ENCODE results near the gene TSHZ1.
A peak's percentile ranks its signal among the peaks of the same experiment; 100 is the strongest.

The TSHZ1 gene, protein sequence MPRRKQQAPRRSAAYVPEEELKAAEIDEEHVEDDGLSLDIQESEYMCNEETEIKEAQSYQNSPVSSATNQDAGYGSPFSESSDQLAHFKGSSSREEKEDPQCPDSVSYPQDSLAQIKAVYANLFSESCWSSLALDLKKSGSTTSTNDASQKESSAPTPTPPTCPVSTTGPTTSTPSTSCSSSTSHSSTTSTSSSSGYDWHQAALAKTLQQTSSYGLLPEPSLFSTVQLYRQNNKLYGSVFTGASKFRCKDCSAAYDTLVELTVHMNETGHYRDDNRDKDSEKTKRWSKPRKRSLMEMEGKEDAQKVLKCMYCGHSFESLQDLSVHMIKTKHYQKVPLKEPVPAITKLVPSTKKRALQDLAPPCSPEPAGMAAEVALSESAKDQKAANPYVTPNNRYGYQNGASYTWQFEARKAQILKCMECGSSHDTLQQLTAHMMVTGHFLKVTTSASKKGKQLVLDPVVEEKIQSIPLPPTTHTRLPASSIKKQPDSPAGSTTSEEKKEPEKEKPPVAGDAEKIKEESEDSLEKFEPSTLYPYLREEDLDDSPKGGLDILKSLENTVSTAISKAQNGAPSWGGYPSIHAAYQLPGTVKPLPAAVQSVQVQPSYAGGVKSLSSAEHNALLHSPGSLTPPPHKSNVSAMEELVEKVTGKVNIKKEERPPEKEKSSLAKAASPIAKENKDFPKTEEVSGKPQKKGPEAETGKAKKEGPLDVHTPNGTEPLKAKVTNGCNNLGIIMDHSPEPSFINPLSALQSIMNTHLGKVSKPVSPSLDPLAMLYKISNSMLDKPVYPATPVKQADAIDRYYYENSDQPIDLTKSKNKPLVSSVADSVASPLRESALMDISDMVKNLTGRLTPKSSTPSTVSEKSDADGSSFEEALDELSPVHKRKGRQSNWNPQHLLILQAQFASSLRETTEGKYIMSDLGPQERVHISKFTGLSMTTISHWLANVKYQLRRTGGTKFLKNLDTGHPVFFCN (N-terminal part only)

GRCh38 chr18:75210274-75211001 lies at the start of gene TSHZ1:
Gene TSHZ1 (plus strand): TSS chr18:75210797. CDS start chr18:75211877, 1,080 bp downstream.
- peaks cover 67% of the 10 kb centered on the region for H3K4me1 Mint-ChIP-seq (ENCODE audit: low read depth)
- peaks cover 7% of the 10 kb centered on the region for H3K27me3 Mint-ChIP-seq
- peak within 1 kb of the TSS; percentile 96 for H3K4me3 Mint-ChIP-seq
- no peaks in the 10 kb centered on the region for H3K9me3 Mint-ChIP-seq
- peak within 1 kb of the TSS; percentile 96 for H3K27ac Mint-ChIP-seq
- peak; percentile 53 for DNase-seq
- peaks cover 23% of the 10 kb centered on the region for H3K36me3 Mint-ChIP-seq (ENCODE audit: low read depth)

DNA sequence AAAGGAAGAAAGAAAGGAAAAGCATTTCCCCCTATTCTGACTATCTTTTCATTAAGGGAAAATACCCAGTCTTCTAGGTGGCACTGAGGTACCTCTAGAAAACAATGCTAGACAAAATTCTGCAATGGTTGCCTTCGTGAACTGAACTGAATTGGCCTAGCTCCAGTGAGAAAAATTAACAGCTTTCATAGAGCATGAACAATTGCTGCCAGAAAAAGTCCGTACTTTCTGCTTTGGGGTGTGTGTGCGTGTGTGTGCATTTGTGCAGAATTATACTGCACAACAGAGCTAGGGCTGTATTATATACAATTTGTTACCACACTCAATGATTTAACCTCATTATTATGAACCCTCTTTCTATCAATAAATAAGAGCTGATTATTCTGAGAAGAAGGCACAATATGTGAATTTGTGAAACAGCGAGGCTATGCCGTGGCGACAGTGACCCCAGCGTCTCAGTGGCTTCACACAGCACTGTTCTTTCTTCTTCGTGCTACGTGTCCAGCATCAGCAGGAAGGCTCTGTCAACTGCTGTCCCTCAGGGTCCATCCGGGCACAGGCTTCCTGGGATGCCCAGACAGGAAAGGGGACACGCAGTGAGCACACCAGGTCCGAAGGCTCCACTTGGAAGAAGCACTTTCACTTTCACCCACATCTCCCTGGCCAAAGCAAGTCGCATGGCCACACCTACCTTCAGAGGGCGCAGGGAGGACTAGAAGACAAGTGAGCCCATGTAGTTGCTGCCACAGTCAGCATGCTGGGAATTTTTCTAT lies 49.2 kb upstream of the TSHZ1 start:
- peak; percentile 39 for DNase-seq
- Mint-ChIP-seq H3K27ac (peak overlapping the region; percentile 22), H3K4me1 (ENCODE audit: low read depth) (peaks cover 12% of the 10 kb centered on the region), H3K27me3 (no peaks in the 10 kb centered on the region), H3K4me3 (peak overlapping the region; percentile 78), H3K9me3 (no peaks in the 10 kb centered on the region), H3K36me3 (ENCODE audit: low read depth) (no peaks in the 10 kb centered on the region)

DNA sequence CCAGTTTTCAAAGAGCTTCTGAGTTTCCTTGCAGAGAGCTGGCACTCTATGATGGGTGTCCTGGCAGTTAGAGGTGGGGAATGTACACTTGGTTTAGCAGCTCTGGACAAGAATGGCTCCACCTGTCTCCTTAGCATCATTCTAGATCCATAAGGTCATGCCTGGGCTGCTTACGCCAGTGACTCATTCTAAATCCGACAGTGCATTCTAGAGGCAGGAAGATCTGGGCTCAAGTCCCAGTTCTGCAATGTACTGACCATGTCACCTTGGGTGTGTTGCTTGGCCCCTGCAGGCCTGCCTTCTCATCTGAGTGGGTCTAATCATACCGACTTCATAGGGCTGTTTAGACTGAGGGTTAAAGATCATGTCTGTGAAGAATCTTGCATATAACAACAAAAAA lies 48.1 kb upstream of the TSHZ1 start:
- H3K27ac Mint-ChIP-seq: no peak overlapping the region
- DNase-seq: no peak
- no peaks in the 10 kb centered on the region for H3K36me3 Mint-ChIP-seq (ENCODE audit: low read depth)
- H3K4me1 Mint-ChIP-seq (ENCODE audit: low read depth): peaks cover 12% of the 10 kb centered on the region
- H3K4me3 Mint-ChIP-seq: no peak overlapping the region
- H3K9me3 Mint-ChIP-seq: no peaks in the 10 kb centered on the region
- no peaks in the 10 kb centered on the region for H3K27me3 Mint-ChIP-seq

GRCh38 chr18:75162978-75163377 lies 47.6 kb upstream of the TSHZ1 start:
- Mint-ChIP-seq H3K4me1 (ENCODE audit: low read depth) (peaks cover 12% of the 10 kb centered on the region), H3K4me3 (no peak overlapping the region), H3K27me3 (no peaks in the 10 kb centered on the region)

GRCh38 chr18:75163736-75164135 lies 46.9 kb upstream of the TSHZ1 start:
- Mint-ChIP-seq H3K9me3 (no peaks in the 10 kb centered on the region), H3K36me3 (ENCODE audit: low read depth) (no peaks in the 10 kb centered on the region), H3K27me3 (peaks cover 3% of the 10 kb centered on the region), H3K27ac (no peak overlapping the region), H3K4me3 (no peak overlapping the region), H3K4me1 (ENCODE audit: low read depth) (peaks cover 12% of the 10 kb centered on the region)
- DNase-seq: no peak

More at GRCh38 chr18:75162978-75163377, 47.6 kb upstream of the TSHZ1 start:
- Mint-ChIP-seq H3K36me3 (ENCODE audit: low read depth) (no peaks in the 10 kb centered on the region), H3K9me3 (no peaks in the 10 kb centered on the region), H3K27ac (no peak overlapping the region)
- DNase-seq: no peak

DNA sequence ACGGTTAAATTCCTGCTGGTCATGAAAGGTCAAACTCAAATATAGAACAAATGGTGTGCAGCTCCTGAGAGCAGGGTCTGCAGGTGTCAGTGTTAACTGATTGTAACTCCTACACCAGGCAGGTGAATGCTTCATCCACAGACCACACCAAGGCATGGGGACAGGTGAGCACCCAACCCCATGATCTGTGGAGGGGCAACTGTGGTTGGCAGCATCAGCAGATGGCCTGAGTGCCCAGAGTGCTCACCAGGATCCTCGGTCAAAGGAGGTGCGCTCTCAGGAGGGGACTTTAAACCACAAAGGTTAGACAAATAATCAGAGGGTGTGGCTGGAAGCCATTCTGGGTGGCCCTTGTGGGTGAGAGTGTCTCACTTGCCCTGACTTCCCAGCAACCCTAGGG lies 46.1 kb upstream of the TSHZ1 start:
- Mint-ChIP-seq H3K36me3 (ENCODE audit: low read depth) (no peaks in the 10 kb centered on the region), H3K27ac (no peak overlapping the region), H3K4me1 (ENCODE audit: low read depth) (peaks cover 12% of the 10 kb centered on the region), H3K9me3 (no peaks in the 10 kb centered on the region), H3K27me3 (peaks cover 3% of the 10 kb centered on the region), H3K4me3 (no peak overlapping the region)
- DNase-seq: no peak

DNA sequence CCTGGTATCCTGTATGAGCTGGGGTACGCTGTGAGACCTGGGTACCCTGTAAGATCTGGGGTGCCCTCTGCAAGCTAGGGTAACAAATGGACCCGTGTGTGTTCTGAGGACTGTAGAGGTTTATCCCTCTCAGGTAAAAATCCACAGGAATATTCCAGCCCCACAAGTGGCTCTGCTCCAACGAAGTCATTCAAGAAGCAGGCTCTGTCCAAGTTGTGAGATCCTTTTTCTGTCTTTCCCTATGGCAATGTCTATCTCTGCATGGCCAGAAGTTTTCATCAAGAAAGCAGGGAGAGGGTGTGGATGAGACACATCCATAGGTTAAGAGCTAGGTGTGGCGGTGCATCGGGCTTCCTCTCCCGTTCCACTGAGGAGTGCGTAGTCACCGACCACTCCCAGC lies 44.7 kb upstream of the TSHZ1 start:
- Mint-ChIP-seq H3K27me3 (peaks cover 3% of the 10 kb centered on the region), H3K9me3 (no peaks in the 10 kb centered on the region), H3K4me1 (ENCODE audit: low read depth) (peaks cover 12% of the 10 kb centered on the region), H3K27ac (no peak overlapping the region), H3K36me3 (ENCODE audit: low read depth) (no peaks in the 10 kb centered on the region), H3K4me3 (no peak overlapping the region)
- no peak for DNase-seq

DNA sequence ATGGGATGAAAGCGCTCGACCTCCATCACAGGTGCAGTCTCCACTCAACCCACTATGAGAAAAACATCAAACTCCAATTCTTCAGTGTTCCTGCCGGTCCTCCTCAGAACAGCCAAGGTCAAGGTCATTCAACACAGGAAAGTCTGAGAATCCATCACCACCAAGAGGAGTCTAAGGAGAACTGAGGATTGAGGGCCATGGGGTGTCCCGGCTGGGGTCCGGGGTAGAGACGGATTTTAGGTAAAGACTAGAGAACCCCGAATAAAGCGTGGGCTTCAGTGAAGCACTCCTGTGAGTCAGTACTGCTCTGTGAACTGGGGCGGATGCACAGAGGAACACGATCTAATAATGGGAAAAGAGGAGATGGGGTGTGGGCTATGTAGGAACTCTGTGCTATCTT lies 43.5 kb upstream of the TSHZ1 start:
- Mint-ChIP-seq H3K27me3 (peaks cover 3% of the 10 kb centered on the region), H3K9me3 (no peaks in the 10 kb centered on the region), H3K4me1 (ENCODE audit: low read depth) (no peaks in the 10 kb centered on the region), H3K27ac (no peak overlapping the region), H3K36me3 (ENCODE audit: low read depth) (no peaks in the 10 kb centered on the region), H3K4me3 (no peak overlapping the region)
- no peak for DNase-seq

- Mint-ChIP-seq H3K4me3 (no peak overlapping the region), H3K4me1 (ENCODE audit: low read depth) (no peaks in the 10 kb centered on the region), H3K36me3 (ENCODE audit: low read depth) (no peaks in the 10 kb centered on the region), H3K9me3 (no peaks in the 10 kb centered on the region), H3K27ac (no peak overlapping the region), H3K27me3 (peaks cover 3% of the 10 kb centered on the region)
- DNase-seq: no peak
These were observed 42.6 kb upstream of the TSHZ1 start for GRCh38 chr18:75167759-75168618.

GRCh38 chr18:75168619-75169018 lies 42.0 kb upstream of the TSHZ1 start:
- H3K9me3 Mint-ChIP-seq: no peaks in the 10 kb centered on the region
- no peaks in the 10 kb centered on the region for H3K36me3 Mint-ChIP-seq (ENCODE audit: low read depth)
- H3K4me1 Mint-ChIP-seq (ENCODE audit: low read depth): peaks cover 5% of the 10 kb centered on the region
- H3K4me3 Mint-ChIP-seq: no peak overlapping the region
- no peak for DNase-seq
- H3K27me3 Mint-ChIP-seq: peaks cover 3% of the 10 kb centered on the region
- H3K27ac Mint-ChIP-seq: no peak overlapping the region

DNA sequence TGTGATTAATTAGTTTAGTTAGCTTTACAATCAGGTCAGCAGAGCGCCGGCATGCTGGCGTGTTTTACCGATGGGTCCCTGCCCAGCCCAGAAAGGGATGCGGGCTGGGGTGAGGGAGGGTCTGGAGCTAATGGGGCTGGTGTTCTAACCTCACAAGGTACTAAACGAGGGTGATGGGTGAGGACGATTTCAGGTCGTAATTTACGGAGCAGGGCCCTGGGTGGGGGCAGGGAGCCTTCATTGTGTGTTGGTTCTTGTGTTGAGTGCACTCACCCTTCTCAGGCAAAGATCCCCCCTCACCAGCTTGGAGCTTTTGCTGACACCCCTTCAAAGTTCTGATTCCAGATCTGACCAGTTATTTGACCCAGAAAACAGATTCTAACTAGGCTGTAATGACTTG lies 41.2 kb upstream of the TSHZ1 start:
- no peak for DNase-seq
- Mint-ChIP-seq H3K4me3 (no peak overlapping the region), H3K9me3 (no peaks in the 10 kb centered on the region)

GRCh38 chr18:75170022-75170789 lies 40.4 kb upstream of the TSHZ1 start:
- DNase-seq: no peak
- no peak overlapping the region for H3K27ac Mint-ChIP-seq

More for the DNA sequence above, 41.2 kb upstream of the TSHZ1 start:
- Mint-ChIP-seq H3K36me3 (ENCODE audit: low read depth) (no peaks in the 10 kb centered on the region), H3K27me3 (peaks cover 3% of the 10 kb centered on the region), H3K27ac (no peak overlapping the region), H3K4me1 (ENCODE audit: low read depth) (peaks cover 5% of the 10 kb centered on the region)

More at GRCh38 chr18:75170022-75170789, 40.4 kb upstream of the TSHZ1 start:
- H3K36me3 Mint-ChIP-seq (ENCODE audit: low read depth): no peaks in the 10 kb centered on the region
- no peak overlapping the region for H3K4me3 Mint-ChIP-seq
- peaks cover 5% of the 10 kb centered on the region for H3K4me1 Mint-ChIP-seq (ENCODE audit: low read depth)
- H3K9me3 Mint-ChIP-seq: no peaks in the 10 kb centered on the region
- peaks cover 3% of the 10 kb centered on the region for H3K27me3 Mint-ChIP-seq

Data from activated T-cell treated with anti-CD3 and anti-CD28 coated beads, Interleukin-2, amount 50 U/mL, for 24 hours (primary cell).